Superior temporal gyrus (tissue), 1 donor: ENCODE measurements around the gene MTFR1L.

Experiments used
- DNase-seq: peaks from one replicate; pipeline ENCODE4 v3.0.0-alpha.2; 2016; ENCODE audit errors: extremely low spot score

MTFR1L gene

GRCh38 chr1:25790472-25790871, 29.3 kb upstream of the MTFR1L start:
- no peak for DNase-seq

- peak; percentile 30 for DNase-seq
Observed at GRCh38 chr1:25792115-25792514, 27.6 kb upstream of the MTFR1L start.

GRCh38 chr1:25793585-25794170, 26.1 kb upstream of the MTFR1L start:
- no peak for DNase-seq

GRCh38 chr1:25794325-25794724, 25.4 kb upstream of the MTFR1L start:
- DNase-seq = no peak

- DNase-seq = no peak
Observed at GRCh38 chr1:25795211-25795610, 24.5 kb upstream of the MTFR1L start.

- no peak for DNase-seq
Observed at GRCh38 chr1:25795946-25796810, 23.6 kb upstream of the MTFR1L start.

GRCh38 chr1:25796811-25797458, 22.8 kb upstream of the MTFR1L start:
- DNase-seq = peak; percentile 86

- no peak for DNase-seq
Observed at GRCh38 chr1:25797939-25798338, 21.8 kb upstream of the MTFR1L start.

GRCh38 chr1:25798666-25799351, 20.9 kb upstream of the MTFR1L start:
- DNase-seq = no peak

GRCh38 chr1:25799352-25799934, 20.3 kb upstream of the MTFR1L start:
- no peak for DNase-seq

GRCh38 chr1:25799935-25800702, 19.6 kb upstream of the MTFR1L start, which contains the start of gene SELENON:
Gene SELENON, plus strand, starts transcription at chr1:25800193. Its CDS starts 38 bp downstream, at chr1:25800231.
- DNase-seq = peak; percentile 20

- DNase-seq = no peak
Observed at GRCh38 chr1:25800703-25801377, 18.9 kb upstream of the MTFR1L start.

GRCh38 chr1:25802915-25803314, 16.8 kb upstream of the MTFR1L start:
- no peak for DNase-seq

- DNase-seq = no peak
Observed at GRCh38 chr1:25803368-25803767, 16.4 kb upstream of the MTFR1L start.

- no peak for DNase-seq
Observed at GRCh38 chr1:25804244-25804963, 15.3 kb upstream of the MTFR1L start.

GRCh38 chr1:25804964-25805862, 14.5 kb upstream of the MTFR1L start:
- no peak for DNase-seq

- DNase-seq = peak; percentile 70
Observed at GRCh38 chr1:25805863-25806225, 13.9 kb upstream of the MTFR1L start.

- no peak for DNase-seq
Observed at GRCh38 chr1:25806418-25806817, 13.3 kb upstream of the MTFR1L start.
